NCI-H446 treated with DMSO at 0.1 percent for 48 hours (cell line): ENCODE data around the gene DEFB132.
A peak's percentile ranks its signal among the peaks of the same experiment; 100 is the strongest.

ENCODE experiments used
- DNase-seq: peaks from one replicate; lab custom pipeline; 2025; lab: John Stamatoyannopoulos, UW

DEFB132 gene

DNA sequence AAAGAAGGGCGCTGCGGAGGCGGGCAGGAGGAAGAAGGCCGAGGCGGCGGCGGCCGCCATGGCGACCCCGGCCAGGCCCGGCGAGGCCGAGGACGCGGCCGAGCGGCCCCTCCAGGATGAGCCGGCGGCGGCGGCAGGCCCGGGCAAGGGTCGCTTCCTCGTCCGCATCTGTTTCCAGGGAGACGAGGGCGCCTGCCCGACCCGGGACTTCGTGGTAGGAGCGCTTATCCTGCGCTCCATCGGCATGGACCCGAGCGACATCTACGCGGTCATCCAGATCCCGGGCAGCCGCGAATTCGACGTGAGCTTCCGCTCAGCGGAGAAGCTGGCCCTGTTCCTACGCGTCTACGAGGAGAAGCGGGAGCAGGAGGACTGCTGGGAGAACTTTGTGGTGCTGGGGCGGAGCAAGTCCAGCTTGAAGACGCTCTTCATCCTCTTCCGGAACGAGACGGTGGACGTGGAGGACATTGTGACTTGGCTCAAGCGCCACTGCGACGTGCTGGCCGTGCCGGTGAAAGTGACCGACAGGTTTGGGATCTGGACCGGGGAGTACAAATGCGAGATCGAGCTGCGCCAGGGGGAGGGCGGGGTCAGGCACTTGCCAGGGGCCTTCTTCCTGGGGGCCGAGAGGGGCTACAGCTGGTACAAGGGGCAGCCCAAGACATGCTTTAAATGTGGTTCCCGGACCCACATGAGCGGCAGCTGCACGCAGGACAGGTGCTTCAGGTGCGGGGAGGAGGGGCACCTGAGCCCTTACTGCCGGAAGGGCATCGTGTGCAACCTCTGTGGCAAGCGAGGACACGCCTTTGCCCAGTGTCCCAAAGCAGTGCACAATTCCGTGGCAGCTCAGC, 40.6 kb downstream of the DEFB132 start:
- peak; percentile 36 for DNase-seq

DNA sequence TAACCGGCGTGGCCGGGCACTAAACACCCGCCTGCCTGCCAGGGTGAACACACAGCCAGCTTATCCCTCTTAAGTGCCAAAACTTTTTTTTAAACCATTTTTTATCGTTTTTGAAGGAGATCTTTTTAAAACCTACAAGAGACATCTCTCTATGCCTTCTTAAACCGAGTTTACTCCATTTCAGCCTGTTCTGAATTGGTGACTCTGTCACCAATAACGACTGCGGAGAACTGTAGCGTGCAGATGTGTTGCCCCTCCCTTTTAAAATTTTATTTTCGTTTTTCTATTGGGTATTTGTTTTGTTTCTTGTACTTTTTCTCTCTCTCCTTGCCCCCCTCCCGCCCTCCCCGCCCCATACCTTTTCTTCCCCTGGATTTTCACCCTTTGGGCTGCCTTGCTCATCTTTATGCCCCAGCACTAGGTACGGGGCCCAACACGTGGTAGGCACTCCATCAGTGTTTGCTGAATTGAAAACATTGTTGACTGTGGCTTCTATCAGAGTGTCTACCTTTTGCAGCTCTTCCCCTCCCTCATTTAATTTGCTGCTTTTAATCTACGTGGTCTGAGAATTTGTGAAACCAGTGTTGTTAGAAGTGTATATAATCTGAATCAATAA, 41.4 kb downstream of the DEFB132 start:
- no peak for DNase-seq

DNA sequence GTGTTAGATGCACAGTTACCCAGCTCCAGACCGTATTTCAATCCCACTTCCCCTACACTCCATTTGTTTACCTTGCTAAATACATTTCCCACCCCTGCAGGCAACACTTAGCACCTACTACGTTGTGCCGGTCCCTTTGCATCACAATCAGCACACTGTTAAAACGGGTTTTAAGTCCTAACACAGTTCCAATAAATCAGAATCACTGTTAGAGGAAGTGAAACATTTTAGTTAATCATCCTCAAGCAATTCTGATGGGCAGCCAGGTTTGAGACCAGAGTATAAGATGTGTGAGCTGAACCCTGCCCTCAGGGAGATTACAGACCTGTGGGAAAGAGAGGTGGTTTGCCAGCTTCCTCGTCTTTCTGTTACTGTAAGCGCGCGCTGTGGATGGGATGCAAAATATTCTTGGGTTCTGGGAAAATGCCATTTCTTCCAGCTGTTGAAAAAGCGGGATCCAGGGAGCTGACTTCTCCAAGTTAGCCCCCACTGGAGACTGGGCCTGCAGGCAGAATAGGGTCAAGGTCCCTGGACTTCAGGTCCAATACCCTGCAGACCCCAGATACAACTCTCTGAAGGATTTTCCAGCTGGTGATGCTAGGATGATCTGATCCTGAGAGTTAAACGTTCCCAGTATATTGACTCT, 42.9 kb downstream of the DEFB132 start:
- DNase-seq = no peak

DNA sequence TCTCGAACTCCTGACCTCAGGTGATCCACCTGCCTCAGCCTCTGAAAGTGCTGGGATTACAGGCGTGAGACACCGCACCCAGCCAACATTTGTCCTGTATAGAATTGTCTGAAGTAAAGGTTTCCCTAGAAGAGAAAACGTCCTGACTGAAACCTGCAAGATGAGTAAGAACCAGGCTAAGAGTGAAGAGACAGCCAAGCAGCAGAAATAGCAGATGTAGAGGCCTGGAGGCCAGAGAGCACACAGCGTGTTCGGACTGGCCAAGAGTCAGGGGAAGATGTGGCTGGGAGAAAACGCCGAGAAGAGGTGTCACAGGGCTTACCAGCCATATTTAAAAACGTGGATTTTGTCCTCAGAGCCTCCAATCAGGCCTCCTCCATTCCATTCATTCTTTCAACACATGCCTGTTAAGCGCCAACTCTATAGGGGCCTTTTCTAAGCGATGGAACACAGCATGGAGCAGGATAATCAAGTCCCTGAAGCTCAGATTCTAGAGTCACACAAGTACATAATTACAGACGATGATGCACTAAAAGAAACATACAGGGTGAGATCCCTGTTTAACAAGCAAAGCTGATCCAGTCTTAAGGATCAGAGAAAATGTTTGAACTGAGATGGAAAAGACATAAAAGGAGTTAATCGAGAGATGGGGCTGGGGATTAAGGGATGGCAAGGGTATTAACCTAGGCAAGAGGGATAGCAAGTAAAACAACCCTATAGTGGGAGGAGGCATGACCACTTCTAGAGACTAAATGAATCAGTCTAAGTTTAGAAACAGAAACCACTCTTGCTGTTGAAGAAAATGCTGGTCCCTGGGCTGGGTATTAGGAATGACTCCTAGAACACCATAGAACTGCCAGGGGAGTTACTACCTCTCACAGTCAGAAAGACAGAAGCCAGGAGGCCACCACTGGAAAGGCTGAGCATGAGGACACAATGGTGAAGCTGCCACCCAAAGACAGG, 44.6 kb downstream of the DEFB132 start:
- no peak for DNase-seq

DNA sequence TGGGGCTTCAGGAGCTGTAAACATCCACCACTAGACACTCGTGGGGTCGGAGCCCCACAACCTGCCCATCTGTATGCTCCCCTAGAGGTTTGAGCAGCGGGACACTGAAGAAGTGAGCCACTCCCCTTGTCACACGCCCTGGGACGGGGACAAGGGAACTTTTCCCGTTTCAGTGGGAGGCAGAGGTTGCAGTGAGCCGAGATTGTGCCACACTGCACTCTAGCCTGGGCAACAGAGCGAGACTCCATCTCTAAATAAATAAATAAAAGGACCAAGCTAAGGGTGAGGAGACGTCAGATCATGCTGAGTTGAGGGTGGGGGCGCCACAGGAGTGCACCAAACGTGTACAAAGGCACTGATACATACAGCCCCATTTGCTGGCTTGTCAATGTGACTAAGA, 48.2 kb downstream of the DEFB132 start:
- DNase-seq = no peak

DNA sequence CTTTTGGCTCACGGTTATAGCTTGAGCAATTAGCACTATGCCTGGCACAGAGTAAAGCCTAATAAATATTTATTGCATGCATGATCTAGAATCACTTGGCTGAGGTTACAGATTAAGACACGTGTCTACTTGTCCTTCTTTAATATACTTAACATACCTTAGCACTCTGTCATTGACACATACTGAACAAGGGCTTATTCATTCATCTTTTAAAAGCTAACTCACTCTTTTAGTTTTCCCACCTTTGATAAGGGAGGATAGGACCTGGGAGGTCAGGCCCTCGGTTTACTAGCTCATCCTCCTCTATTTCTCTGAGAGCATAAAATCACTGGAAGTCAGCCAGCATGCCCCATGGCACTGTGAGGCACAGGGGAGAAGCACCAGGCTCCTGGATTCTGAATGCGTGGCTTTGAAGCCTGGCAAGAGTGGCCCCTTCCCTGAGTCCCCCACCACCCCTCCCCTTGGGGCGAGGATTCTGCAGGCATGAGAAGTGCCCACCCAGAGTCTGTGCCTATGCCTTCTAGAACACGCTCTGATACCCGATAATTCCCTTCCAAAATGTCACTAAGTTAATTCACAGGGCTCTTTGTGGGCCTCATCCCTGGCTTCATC, 51.0 kb downstream of the DEFB132 start:
- no peak for DNase-seq

DNA sequence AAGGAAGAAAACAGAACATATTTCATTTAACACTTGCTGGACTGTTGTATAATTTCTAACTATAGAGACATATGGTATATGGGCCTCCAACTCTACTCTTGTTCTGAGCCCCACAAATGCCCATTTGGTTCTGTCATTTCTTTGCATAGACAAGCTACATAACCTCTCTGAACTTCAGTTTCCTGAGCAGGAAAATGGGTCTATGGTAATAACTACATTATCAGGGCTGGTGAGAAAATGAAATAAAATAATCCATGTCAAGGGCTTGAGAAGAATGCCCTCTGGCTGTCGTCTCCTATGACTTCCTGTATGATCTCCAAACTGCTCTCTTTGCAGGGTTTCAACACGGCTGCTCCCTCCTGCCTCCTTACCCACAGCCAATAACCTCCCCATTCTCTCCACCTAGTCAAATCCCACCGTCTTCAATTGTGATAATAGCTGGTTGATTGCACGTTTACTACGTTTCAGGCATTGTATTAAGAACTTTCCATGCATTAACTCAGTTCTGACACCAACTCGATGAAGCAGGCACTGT, 51.8 kb downstream of the DEFB132 start:
- DNase-seq = no peak

DNA sequence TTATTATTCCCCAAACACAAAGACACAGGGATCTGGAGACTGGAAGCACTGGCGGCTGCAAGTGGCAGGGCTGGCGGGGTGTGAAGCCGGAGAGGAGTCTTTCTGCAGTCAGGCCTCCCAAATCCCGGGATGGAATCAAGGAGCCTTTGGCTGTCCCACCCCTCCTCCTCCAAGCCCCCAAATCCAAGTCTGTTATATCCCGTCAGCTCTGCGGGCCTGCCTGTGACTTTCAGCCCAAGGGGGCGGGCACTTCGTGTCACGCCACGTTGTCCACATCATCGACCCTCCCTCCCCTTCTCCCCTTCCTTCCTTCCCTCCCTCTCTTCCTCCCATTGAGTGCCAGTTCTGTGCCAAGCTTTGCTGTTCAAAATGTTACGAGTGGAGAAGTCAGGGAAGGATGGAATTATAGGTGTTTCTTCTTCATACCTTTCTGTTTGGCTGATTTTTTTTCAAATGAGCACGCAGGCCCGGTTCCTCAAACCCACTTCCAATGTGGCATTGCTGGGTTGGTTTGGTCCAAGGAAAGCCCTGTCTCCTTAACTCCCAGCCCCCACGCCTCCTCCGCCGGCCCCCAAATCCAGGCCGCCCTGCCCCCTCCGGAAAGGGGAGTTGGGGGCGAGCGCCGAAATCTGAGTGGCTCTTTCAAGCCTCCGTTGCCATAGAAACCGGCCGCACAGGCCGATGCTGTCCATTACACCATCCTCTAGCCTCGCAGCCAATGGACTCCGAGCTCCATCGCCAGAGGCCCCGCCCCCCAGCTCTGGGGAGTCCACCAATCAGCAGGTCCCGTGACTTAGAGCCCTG, 52.5 kb downstream of the DEFB132 start:
- peak; percentile 95 for DNase-seq

DNA sequence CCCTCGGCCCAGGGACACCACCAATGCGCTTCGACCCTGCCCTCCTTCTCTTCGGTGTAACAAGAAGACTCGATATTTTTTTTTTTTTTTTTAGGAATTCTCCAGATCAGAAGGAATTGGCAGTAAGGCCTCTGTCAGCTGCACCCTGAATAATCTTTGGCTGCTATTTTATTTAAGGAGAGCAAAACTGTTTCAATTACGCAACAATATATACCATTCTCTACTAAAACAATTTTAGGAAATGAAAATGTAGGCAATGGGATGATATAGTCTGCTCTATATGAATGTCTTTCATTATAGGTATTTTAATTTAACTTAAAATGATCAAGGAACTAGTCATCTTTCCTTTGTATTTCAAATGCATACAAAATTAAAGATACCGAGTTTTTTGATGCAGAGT, 53.1 kb downstream of the DEFB132 start:
- DNase-seq = no peak
